K562 (cell line): ENCODE measurements around the gene KAT5. TPM values are rescaled to one million over a fixed set of nuclear protein-coding genes. Genes with fewer than 3 reads are reported as not detected.

Experiments used
- CEBPZ ChIP-seq: fragments of 150-350 bp; IDR thresholded peaks from 2 replicates; pipeline ENCODE4 v1.6.1; 2014; ENCODE audit warnings: low read depth, mild to moderate bottlenecking, low read length, borderline replicate concordance
- CUX1 ChIP-seq: fragments of 200-800 bp; sonication (Bioruptor generic); IDR thresholded peaks from 2 replicates; pipeline ENCODE4 v1.6.1; 2016; ENCODE audit warnings: missing genetic modification characterization, missing compliant biosample characterization
- KAT2B ChIP-seq: IDR thresholded peaks from one replicate; pipeline ENCODE4 v1.6.1; 2012; ENCODE audit warnings: low read depth, mild to moderate bottlenecking, control low read depth, inconsistent platforms, low read length, moderate library complexity
- KDM2B ChIP-seq: fragments of 250-450 bp; sonication (Bioruptor Pico); IDR thresholded peaks from 2 replicates; pipeline ENCODE4 v1.8.0; 2021; ENCODE audit warnings: mild to moderate bottlenecking, moderate library complexity
- LARP7 ChIP-seq: fragments of 450-650 bp; IDR thresholded peaks from 2 replicates; pipeline ENCODE4 v1.6.1; 2016
- MAX ChIP-seq: sonication (generic); formaldehyde crosslinking; IDR thresholded peaks from 2 replicates; pipeline ENCODE4 v1.9.0; 2022; ENCODE audit warnings: mild to moderate bottlenecking, missing genetic modification reagents
- RBM17 ChIP-seq: fragments of 200-400 bp; formaldehyde crosslinking; IDR thresholded peaks from 2 replicates; pipeline ENCODE4 v1.6.1; 2017; ENCODE audit warnings: low read depth, mild to moderate bottlenecking, low read length, borderline replicate concordance
- SP1 ChIP-seq: sonication (generic); formaldehyde crosslinking; IDR thresholded peaks from 2 replicates; pipeline ENCODE4 v1.8.1; 2022; ENCODE audit warnings: mild to moderate bottlenecking, missing genetic modification reagents
- SRSF3 ChIP-seq: fragments of 200-400 bp; formaldehyde crosslinking; IDR thresholded peaks from 2 replicates; pipeline ENCODE4 v1.6.1; 2016; ENCODE audit warnings: mild to moderate bottlenecking, low read length, moderate library complexity; ENCODE audit not compliant: insufficient read depth
- TEAD1 ChIP-seq, 2 experiments: fragments of 450-650 bp in 1 of 2; sonication (generic) in 1 of 2; formaldehyde crosslinking; IDR thresholded peaks; 2 replicates each; pipeline versions ENCODE4 v1.4.0 to v1.8.0; 2020 to 2022; ENCODE audit warnings: mild to moderate bottlenecking in 2 of 2, missing genetic modification reagents in 1 of 2
- TGIF2 ChIP-seq: sonication (generic); formaldehyde crosslinking; IDR thresholded peaks from 2 replicates; pipeline ENCODE4 v1.8.1; 2022; ENCODE audit warnings: mild to moderate bottlenecking, missing genetic modification reagents, moderate library complexity
- TOE1 ChIP-seq, 2 experiments: fragments of 450-650 bp in 1 of 2; sonication (generic) in 1 of 2; formaldehyde crosslinking in 1 of 2; IDR thresholded peaks; 2 replicates each; pipeline versions ENCODE4 v1.7.1 to v1.8.0; 2016 to 2022; ENCODE audit warnings: borderline replicate concordance in 2 of 2, mild to moderate bottlenecking in 2 of 2, antibody characterized with exemption in 1 of 2, inconsistent platforms in 1 of 2, low read depth in 1 of 2, missing genetic modification reagents in 1 of 2, moderate library complexity in 1 of 2
- ZFP91 ChIP-seq: sonication (generic); formaldehyde crosslinking; IDR thresholded peaks from 2 replicates; pipeline ENCODE4 v1.8.0; 2022; ENCODE audit warnings: mild to moderate bottlenecking, missing genetic modification reagents
- ZFPM2 ChIP-seq: fragments of 250-450 bp; sonication (Bioruptor Pico); IDR thresholded peaks from 2 replicates; pipeline ENCODE4 v1.5.1; 2022; ENCODE audit warnings: mild to moderate bottlenecking
- ZNF707 ChIP-seq: fragments of 250-450 bp; sonication (Bioruptor Pico); conservative IDR thresholded peaks from 2 replicates; pipeline ENCODE4 v1.8.0; 2022; ENCODE audit warnings: inconsistent platforms, mild to moderate bottlenecking, moderate library complexity
- polyA plus RNA-seq, 8 experiments: library from polyadenylated mRNA; depleted of rRNA in 4 of 8; stranded (reverse) in 5 of 8; unstranded in 3 of 8; fragments of >200 nt; fragmentation: Nextera tagmentation in 2 of 8; fragmentation: Illumina TruSeq in 1 of 8; extraction: Ambion mirVana in 2 of 8; extraction: Trizol in 1 of 8; gene quantifications; 2 replicates each; pipeline versions ENCODE4 v1.2.1 to v1.2.3, GENCODE V29; 2011 to 2014; ENCODE audit warnings: inconsistent platforms in 1 of 8, missing spikeins in 1 of 8
- total RNA-seq, 7 experiments: library from RNA; depleted of rRNA in 6 of 7; stranded (reverse); fragments of >200 nt in 6 of 7; fragmentation: Illumina TruSeq in 2 of 7; extraction: Trizol in 2 of 7; gene quantifications; 2 replicates each; pipeline versions ENCODE4 v1.2.1 to v1.2.3, GENCODE V29; 2011 to 2021; ENCODE audit warnings: low replicate concordance in 1 of 7

The KAT5 gene
- total and polyA plus RNA-seq, 9 of the 15 experiments (the other 6 are each of a cell fraction or from before 2014, with no cell fraction given), result 3.6 to 76.8 (median 52.7) TPM

GRCh38 chr11:65711785-65712632 is at the start of gene KAT5 (continued):
- TF ChIP-seq ZFPM2 (CRISPR knock-in tag) (no peak), KAT2B (no peak), TEAD1 (CRISPR knock-in tag; IDR thresholded peaks at IDR 0.05) (peak; percentile 19 to 51; a peak in 1 of 4 replicates), RBM17 (no peak), LARP7 (no peak), TOE1 (IDR thresholded peaks at IDR 0.05; ENCODE audit: borderline replicate concordance) (peak; percentile 100), TOE1 (CRISPR knock-in tag; IDR thresholded peaks at IDR 0.05; ENCODE audit: borderline replicate concordance, low read depth) (no peak), TGIF2 (CRISPR knock-in tag) (no peak), SRSF3 (no peak), CEBPZ (no peak), CUX1 (no peak), ZFP91 (CRISPR knock-in tag) (peak; percentile 64; the same call in 1 of the 2 replicates), MAX (CRISPR knock-in tag) (peak; percentile 98), ZNF707 (CRISPR knock-in tag) (no peak), KDM2B (no peak), SP1 (CRISPR knock-in tag) (peak; percentile 94)
